ENCODE measurements around the gene C9orf72. TPM values are rescaled to one million over a fixed set of nuclear protein-coding genes. Genes with fewer than 3 reads are reported as not detected.
"Not testable (repeated sequence)": the region's sequence is repeated elsewhere in the genome, so short reads cannot be mapped to it uniquely, and the experiment has no call there.

Gene C9orf72
- total RNA-seq, 1 donor = 6.5 TPM

DNA sequence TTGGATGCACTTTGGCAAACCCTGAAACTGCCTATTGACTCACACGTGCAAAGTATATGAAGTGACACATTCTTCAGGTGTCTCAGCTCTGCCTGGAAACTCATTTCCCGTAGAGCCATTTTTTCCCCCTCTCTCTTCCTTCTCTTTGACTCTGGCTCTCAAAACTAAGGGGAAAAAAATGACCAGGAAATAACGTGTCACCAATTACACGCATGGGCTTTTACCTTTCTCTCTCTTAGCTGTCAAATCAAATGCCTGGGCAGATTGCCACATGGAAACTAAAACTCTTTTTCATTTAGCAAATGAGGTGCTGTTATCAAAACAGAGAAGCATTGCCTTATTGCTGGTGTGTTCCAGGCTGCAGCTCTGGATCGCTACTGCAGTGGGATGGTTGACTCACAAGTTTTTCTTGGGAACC, 67.5 kb downstream of the C9orf72 start:
- no peaks in the 10 kb centered on the region for H3K9me3 ChIP-seq (ENCODE audit: low read depth, low read length)
- no peaks in the 10 kb centered on the region for H3K4me1 ChIP-seq (ENCODE audit: insufficient read depth, low read length)
- H3K36me3 ChIP-seq (ENCODE audit: insufficient read depth, low read length) = no peaks in the 10 kb centered on the region
- no peaks in the 10 kb centered on the region for H4K20me1 ChIP-seq (ENCODE audit: insufficient read depth, low read length)
- no peak overlapping the region for H3K4me3 ChIP-seq (ENCODE audit: insufficient read depth, low read length)
- TF ChIP-seq, protein P1, sequence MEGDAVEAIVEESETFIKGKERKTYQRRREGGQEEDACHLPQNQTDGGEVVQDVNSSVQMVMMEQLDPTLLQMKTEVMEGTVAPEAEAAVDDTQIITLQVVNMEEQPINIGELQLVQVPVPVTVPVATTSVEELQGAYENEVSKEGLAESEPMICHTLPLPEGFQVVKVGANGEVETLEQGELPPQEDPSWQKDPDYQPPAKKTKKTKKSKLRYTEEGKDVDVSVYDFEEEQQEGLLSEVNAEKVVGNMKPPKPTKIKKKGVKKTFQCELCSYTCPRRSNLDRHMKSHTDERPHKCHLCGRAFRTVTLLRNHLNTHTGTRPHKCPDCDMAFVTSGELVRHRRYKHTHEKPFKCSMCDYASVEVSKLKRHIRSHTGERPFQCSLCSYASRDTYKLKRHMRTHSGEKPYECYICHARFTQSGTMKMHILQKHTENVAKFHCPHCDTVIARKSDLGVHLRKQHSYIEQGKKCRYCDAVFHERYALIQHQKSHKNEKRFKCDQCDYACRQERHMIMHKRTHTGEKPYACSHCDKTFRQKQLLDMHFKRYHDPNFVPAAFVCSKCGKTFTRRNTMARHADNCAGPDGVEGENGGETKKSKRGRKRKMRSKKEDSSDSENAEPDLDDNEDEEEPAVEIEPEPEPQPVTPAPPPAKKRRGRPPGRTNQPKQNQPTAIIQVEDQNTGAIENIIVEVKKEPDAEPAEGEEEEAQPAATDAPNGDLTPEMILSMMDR (IDR thresholded peaks at IDR 0.05; ENCODE audit: extremely low read depth, low read depth, low read length) = no peak
- DNase-seq (ENCODE audit: insufficient read length, low spot score, missing footprints) = no peak
- H3K27ac ChIP-seq (ENCODE audit: low read depth, low read length) = no peak overlapping the region
- no peak overlapping the region for H3K4me2 ChIP-seq (ENCODE audit: insufficient read depth, low read length)
- no peaks in the 10 kb centered on the region for H3K79me2 ChIP-seq (ENCODE audit: insufficient read depth, low read length)
- no peaks in the 10 kb centered on the region for H3K27me3 ChIP-seq (ENCODE audit: insufficient read depth, low read length)
- no peak overlapping the region for H2AFZ ChIP-seq (ENCODE audit: low read length)

DNA sequence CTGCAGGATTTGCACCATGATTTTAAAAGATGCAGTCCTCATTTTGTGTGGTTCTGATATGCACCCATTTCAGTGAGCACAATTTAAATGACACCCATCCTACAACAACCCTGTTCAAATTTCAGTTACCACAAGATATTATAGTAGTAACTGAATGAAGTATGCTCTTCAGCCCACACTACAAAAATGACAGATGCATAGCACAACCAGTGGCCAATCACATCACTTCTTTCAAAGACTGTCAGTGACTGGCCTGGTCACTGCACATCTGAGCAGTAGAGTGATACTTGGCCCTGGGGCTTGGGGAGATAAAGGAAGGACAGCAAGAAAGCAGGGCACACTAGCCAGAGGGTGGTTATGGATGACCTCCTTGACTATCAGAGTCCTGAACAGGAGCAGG, 69.0 kb downstream of the C9orf72 start:
- no peak overlapping the region for H3K4me2 ChIP-seq (ENCODE audit: insufficient read depth, low read length)
- no peak overlapping the region for H3K4me3 ChIP-seq (ENCODE audit: insufficient read depth, low read length)
- H4K20me1 ChIP-seq (ENCODE audit: insufficient read depth, low read length) = no peaks in the 10 kb centered on the region
- H3K4me1 ChIP-seq (ENCODE audit: insufficient read depth, low read length) = no peaks in the 10 kb centered on the region
- H3K79me2 ChIP-seq (ENCODE audit: insufficient read depth, low read length) = no peaks in the 10 kb centered on the region
- H3K9me3 ChIP-seq (ENCODE audit: low read depth, low read length) = no peaks in the 10 kb centered on the region
- no peak overlapping the region for H2AFZ ChIP-seq (ENCODE audit: low read length)
- TF ChIP-seq, protein P1 (IDR thresholded peaks at IDR 0.05; ENCODE audit: extremely low read depth, low read depth, low read length) = no peak
- DNase-seq (ENCODE audit: insufficient read length, low spot score, missing footprints) = no peak
- no peak overlapping the region for H3K27ac ChIP-seq (ENCODE audit: low read depth, low read length)
- no peaks in the 10 kb centered on the region for H3K36me3 ChIP-seq (ENCODE audit: insufficient read depth, low read length)
- no peaks in the 10 kb centered on the region for H3K27me3 ChIP-seq (ENCODE audit: insufficient read depth, low read length)

DNA sequence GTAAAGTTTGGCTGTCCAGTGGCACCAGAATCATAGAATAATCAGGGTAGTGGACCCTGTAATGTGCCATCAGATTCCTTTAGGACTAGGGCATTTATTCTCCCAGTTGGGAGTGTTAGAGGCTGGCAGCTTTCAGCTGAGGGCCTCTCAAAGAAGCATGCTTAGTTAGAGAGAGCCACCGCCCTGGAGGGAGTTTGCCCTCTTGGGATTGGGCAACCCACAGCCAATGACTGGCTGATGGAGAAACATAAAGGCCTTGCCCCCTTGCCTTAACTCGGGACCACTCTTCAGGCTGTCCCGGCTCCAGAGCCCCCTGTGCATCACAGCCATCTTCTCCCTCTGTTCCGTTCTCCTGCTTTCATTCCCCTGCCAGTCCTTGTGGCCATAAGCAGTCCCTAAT, 69.7 kb downstream of the C9orf72 start:
- no peaks in the 10 kb centered on the region for H3K79me2 ChIP-seq (ENCODE audit: insufficient read depth, low read length)
- TF ChIP-seq, protein P1 (IDR thresholded peaks at IDR 0.05; ENCODE audit: extremely low read depth, low read depth, low read length) = no peak
- no peak overlapping the region for H3K4me3 ChIP-seq (ENCODE audit: insufficient read depth, low read length)
- H2AFZ ChIP-seq (ENCODE audit: low read length) = no peak overlapping the region
- no peaks in the 10 kb centered on the region for H3K4me1 ChIP-seq (ENCODE audit: insufficient read depth, low read length)
- DNase-seq (ENCODE audit: insufficient read length, low spot score, missing footprints) = no peak
- no peaks in the 10 kb centered on the region for H3K36me3 ChIP-seq (ENCODE audit: insufficient read depth, low read length)
- no peaks in the 10 kb centered on the region for H3K9me3 ChIP-seq (ENCODE audit: low read depth, low read length)
- H4K20me1 ChIP-seq (ENCODE audit: insufficient read depth, low read length) = no peaks in the 10 kb centered on the region
- no peak overlapping the region for H3K4me2 ChIP-seq (ENCODE audit: insufficient read depth, low read length)
- no peak overlapping the region for H3K27ac ChIP-seq (ENCODE audit: low read depth, low read length)
- H3K27me3 ChIP-seq (ENCODE audit: insufficient read depth, low read length) = no peaks in the 10 kb centered on the region

DNA sequence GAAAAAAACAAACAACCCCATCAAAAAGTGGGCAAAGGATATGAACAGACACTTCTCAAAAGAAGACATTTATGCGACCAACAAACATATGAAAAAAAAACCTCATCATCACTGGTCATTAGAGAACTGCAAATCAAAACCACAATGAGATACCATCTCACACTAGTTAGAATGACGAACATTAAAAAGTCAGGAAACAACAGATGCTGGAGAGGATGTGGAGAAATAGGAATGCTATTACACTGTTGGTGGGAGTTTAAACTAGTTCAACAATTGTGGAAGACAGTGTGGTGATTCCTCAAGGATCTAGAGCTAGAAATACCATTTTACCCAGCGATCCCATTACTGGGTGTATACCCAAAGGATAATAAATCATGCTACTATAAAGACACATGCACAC, 72.4 kb downstream of the C9orf72 start:
- H3K4me1 ChIP-seq (ENCODE audit: insufficient read depth, low read length); DNase-seq (ENCODE audit: insufficient read length, low spot score, missing footprints); H4K20me1 ChIP-seq (ENCODE audit: insufficient read depth, low read length); H3K27me3 ChIP-seq (ENCODE audit: insufficient read depth, low read length); H3K36me3 ChIP-seq (ENCODE audit: insufficient read depth, low read length); H3K4me2 ChIP-seq (ENCODE audit: insufficient read depth, low read length); H3K4me3 ChIP-seq (ENCODE audit: insufficient read depth, low read length); H3K27ac ChIP-seq (ENCODE audit: low read depth, low read length); H3K79me2 ChIP-seq (ENCODE audit: insufficient read depth, low read length); H3K9me3 ChIP-seq (ENCODE audit: low read depth, low read length); H2AFZ ChIP-seq (ENCODE audit: low read length): not testable (repeated sequence)
